Heart right ventricle (tissue), 16 donors: ENCODE results near the gene FLOT1. TPM values are rescaled to one million over a fixed set of nuclear protein-coding genes. Genes with fewer than 3 reads are reported as not detected.

ENCODE experiments used
- ATAC-seq, 8 donors: fragments of 200-7000 bp; cut with Tn5 transposase; one replicate each; pipeline ENCODE4 v1.9.1; 2020; ENCODE audit warnings: mild to moderate bottlenecking in 8 of 8, moderate library complexity in 8 of 8, moderate number of reproducible peaks in 1 of 8
- DNase-seq, 2 donors: peaks; one replicate each; pipeline ENCODE4 v3.0.0-alpha.2; 2020
- H3K27ac ChIP-seq, 10 donors: fragments of 200-600 bp; sonication (generic) in 2 of 10; one replicate each; pipeline versions ENCODE4 v1.5.0 to v1.8.0; 2020 to 2022; ENCODE audit warnings: mild to moderate bottlenecking in 3 of 10
- H3K27me3 ChIP-seq, 7 donors: fragments of 200-600 bp; one replicate each; pipeline ENCODE4 v1.8.0; 2021 to 2022; ENCODE audit warnings: mild to moderate bottlenecking in 2 of 7
- H3K36me3 ChIP-seq, 9 donors: fragments of 200-600 bp; sonication (generic) in 1 of 9; one replicate each; pipeline versions ENCODE4 v1.5.0 to v1.8.0; 2020 to 2022; ENCODE audit warnings: mild to moderate bottlenecking in 2 of 9
- H3K4me1 ChIP-seq, 9 donors: fragments of 200-600 bp; sonication (generic) in 1 of 9; one replicate each; pipeline versions ENCODE4 v1.5.0 to v1.8.0; 2020 to 2022; ENCODE audit warnings: mild to moderate bottlenecking in 4 of 9
- H3K4me3 ChIP-seq, 10 donors: fragments of 200-600 bp; sonication (generic) in 2 of 10; one replicate each; pipeline versions ENCODE4 v1.5.0 to v1.8.0; 2020 to 2022; ENCODE audit warnings: mild to moderate bottlenecking in 7 of 10, moderate library complexity in 2 of 10
- H3K9me3 ChIP-seq, 11 donors: fragments of 200-600 bp in 10 of 11; sonication (generic) in 2 of 11; one replicate each; pipeline versions ENCODE4 v1.5.0 to v1.8.0; 2013 to 2022; ENCODE audit warnings: mild to moderate bottlenecking in 2 of 11, control low read depth in 1 of 11, moderate library complexity in 1 of 11
- WGBS, 2 donors: extraction: QIAGEN DNeasy Blood & Tissue Kit; methylation state at CpG; one replicate each; pipeline ENCODE4 v1.1.7; 2013; ENCODE audit warnings: inconsistent platforms in 1 of 2; 5-methylcytosine and 5-hydroxymethylcytosine counted together
- intact Hi-C, 10 donors: fragments of 100-400 bp; cut with DNase I; formaldehyde crosslinking; loops; one replicate each; pipeline versions ENCODE4 v1.11.1 to v1.14.2; 2022
- polyA plus RNA-seq, 2 donors: library from polyadenylated mRNA; stranded (reverse); fragments of 200-250 nt; gene quantifications; one replicate each; pipeline ENCODE4 v1.2.3, GENCODE V29; 2013
- total RNA-seq, 10 donors: library from RNA; stranded (reverse); fragmentation: NEBNext Ultra II Directional in 3 of 10; extraction: Animal tissue kit (Norgen Biotek cat#: 25700) in 3 of 10; gene quantifications; one replicate each; pipeline versions ENCODE4 v1.2.1 to v1.2.4, GENCODE V29; 2021 to 2023
- TF ChIP-seq, protein P1 (sequence below), 9 donors: fragments of 200-600 bp; sonication (generic) in 2 of 9; IDR thresholded peaks; one replicate each; pipeline versions ENCODE4 v1.5.0 to v1.8.0; 2021 to 2022; ENCODE audit warnings: antibody characterized with exemption in 9 of 9, mild to moderate bottlenecking in 5 of 9, moderate library complexity in 1 of 9
- donor health status: Arrhythmogenic right ventricular cardiomyopathy.
- donor health status: ischemic (EF 13 %, LVEDD 7.1; RV severe dilation, severe dysfunction).
- donor health status: healthy with polysubstance abuse.
- donor health status: DM: no; HTN: yes; CAD: no.
- donor health status: DM: no; HTN: no; CAD: no.
- donor health status: ischemic (EF 25% LVEDD 6.9; RV normal size, moderate dysfunction).
- donor health status: ischemic (EF 25% LVEDD 5.7; RV mildly dilated, moderate dysfunction).
- donor health status: healthy.
- donor health status: DM: yes; HTN: yes; CAD: no.
- donor health status: Ischemic cardiomyopathy.
- donor health status: ischemic (EF 35%, LVEDD 5.7; RV mildly dilated, moderate dysfunction).
- donor health status: nonischemic (EF 11% LVEDD 7.7; RV severe dilation, severe dysfunction).
- donor health status: DM: yes; HTN: yes; CAD: no.
- donor health status: PGD.
- donor health status: ischemic (EF 29% LVEDD 5.4; RV normal size, mild dysfunction).
- donor health status: nonischemic (EF 23%, LVEDD 6.1; RV moderate dilation, normal function).

FLOT1 gene
- total and polyA plus RNA-seq, 12 donors: 158 to 317 (median 190) TPM

DNA sequence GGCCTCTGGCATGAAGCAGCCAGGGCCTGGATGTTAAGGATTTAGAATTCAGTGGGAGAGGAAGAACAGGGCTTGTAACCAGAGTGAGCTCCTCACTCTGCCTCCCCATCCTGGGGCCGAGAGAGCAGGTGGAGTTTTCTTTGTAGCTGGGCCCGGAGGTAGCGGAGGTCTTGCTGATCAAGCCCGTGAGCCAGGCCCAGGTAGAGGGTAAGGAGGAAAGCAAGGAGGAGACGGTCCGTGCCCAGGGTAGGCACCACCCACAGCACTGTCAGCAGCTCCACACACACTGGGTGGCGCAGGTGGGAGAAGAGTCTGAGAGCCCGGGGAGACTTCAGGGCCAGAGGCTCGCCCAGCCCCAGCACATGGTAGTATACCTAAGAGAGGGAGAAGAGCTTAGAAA is 53.9 kb downstream of the FLOT1 start:
- H3K36me3 ChIP-seq: no peaks in the 10 kb centered on the region
- peaks cover 17 to 65% (median 44%) of the 10 kb centered on the region in 9 donors for H3K4me1 ChIP-seq
- H3K27me3 ChIP-seq: no peaks in the 10 kb centered on the region
- H3K4me3 ChIP-seq: peak overlapping the region; percentile 44 to 90 (median 80)
- TF ChIP-seq, protein P1, sequence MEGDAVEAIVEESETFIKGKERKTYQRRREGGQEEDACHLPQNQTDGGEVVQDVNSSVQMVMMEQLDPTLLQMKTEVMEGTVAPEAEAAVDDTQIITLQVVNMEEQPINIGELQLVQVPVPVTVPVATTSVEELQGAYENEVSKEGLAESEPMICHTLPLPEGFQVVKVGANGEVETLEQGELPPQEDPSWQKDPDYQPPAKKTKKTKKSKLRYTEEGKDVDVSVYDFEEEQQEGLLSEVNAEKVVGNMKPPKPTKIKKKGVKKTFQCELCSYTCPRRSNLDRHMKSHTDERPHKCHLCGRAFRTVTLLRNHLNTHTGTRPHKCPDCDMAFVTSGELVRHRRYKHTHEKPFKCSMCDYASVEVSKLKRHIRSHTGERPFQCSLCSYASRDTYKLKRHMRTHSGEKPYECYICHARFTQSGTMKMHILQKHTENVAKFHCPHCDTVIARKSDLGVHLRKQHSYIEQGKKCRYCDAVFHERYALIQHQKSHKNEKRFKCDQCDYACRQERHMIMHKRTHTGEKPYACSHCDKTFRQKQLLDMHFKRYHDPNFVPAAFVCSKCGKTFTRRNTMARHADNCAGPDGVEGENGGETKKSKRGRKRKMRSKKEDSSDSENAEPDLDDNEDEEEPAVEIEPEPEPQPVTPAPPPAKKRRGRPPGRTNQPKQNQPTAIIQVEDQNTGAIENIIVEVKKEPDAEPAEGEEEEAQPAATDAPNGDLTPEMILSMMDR (IDR thresholded peaks at IDR 0.05): no peak
- no peaks in the 10 kb centered on the region for H3K9me3 ChIP-seq
- intact Hi-C loops: loop anchor here in 2 of 10 donors (5.0 to 10.0 kb wide), 2 partner anchors 71 to 196 kb away; partner anchors contain the start of genes DDR1 (in 1 of the 2), MRPS18B (in 1 of the 2) and PPP1R10 (in 1 of the 2)
- no peak for DNase-seq
- no peak for ATAC-seq
- peak overlapping the region; percentile 94 to 100 (median 98) for H3K27ac ChIP-seq
- WGBS, 2 donors: 72 to 84% methylated on average over 9 of the region's 9 CpGs

DNA sequence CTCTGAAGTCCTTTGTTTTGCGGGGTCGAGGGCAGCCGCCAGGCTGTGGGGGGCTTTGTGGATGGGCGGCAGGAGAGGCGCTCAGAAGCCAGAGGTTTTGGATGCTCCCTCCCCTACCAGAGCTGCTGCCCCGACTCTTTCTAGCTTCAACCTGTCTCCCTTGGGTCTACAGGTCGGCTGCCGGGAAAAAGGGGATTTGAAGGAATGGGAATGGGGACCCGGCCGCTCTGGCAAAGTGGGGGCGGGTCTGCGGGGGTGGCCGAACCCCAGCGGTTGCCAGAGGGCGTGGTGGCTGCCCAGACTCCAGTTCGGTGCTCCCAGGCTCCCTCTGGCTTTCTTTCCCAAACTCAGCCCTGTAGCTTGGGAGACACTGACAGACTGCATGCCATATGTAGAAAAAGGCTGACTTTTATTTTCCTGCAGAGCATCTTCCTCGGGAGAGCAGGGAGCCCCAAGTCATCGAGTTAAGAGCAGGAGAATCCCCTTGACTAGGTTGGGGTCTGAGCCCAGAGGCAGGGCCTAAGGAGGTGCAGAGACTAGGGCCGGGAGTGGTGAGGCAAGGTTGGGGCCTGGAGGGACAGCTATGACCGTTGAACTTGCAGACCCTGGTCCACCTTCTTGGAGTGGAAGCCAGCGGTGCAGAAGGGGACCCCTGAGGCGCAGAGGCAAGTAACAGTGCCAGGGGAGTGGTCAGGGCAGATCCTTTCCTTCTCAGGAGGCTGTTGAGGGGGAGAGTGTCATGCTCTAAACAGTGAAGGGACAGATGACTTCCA is 54.6 kb downstream of the FLOT1 start:
- peak overlapping the region; percentile 94 to 100 (median 98) for H3K27ac ChIP-seq
- peak overlapping the region; percentile 44 to 90 (median 80) for H3K4me3 ChIP-seq
- peaks cover 0 to 6% (median 0%) of the 10 kb centered on the region in 9 donors for H3K36me3 ChIP-seq
- WGBS, 2 donors: 11 to 12% methylated on average over 22 of the region's 22 CpGs
- H3K4me1 ChIP-seq: peaks cover 17 to 72% (median 51%) of the 10 kb centered on the region in 9 donors
- H3K9me3 ChIP-seq: no peaks in the 10 kb centered on the region
- TF ChIP-seq, protein P1 (IDR thresholded peaks at IDR 0.05): peak in 7 of 9 donors; percentile 12 to 60 (median 34)
- intact Hi-C loops: loop anchor here in 7 of 10 donors (1.0 to 10.0 kb wide), 4 partner anchors 29 to 197 kb away; partner anchors contain the start of genes TUBB (in 5 of the 7), DDR1 (in 1 of the 7), MDC1 (in 1 of the 7) and MRPS18B (in 1 of the 7)
- ATAC-seq (peak in 2 of 8 donors; percentile 9 to 16), DNase-seq (peak; percentile 42 to 63)
- H3K27me3 ChIP-seq: no peaks in the 10 kb centered on the region

DNA sequence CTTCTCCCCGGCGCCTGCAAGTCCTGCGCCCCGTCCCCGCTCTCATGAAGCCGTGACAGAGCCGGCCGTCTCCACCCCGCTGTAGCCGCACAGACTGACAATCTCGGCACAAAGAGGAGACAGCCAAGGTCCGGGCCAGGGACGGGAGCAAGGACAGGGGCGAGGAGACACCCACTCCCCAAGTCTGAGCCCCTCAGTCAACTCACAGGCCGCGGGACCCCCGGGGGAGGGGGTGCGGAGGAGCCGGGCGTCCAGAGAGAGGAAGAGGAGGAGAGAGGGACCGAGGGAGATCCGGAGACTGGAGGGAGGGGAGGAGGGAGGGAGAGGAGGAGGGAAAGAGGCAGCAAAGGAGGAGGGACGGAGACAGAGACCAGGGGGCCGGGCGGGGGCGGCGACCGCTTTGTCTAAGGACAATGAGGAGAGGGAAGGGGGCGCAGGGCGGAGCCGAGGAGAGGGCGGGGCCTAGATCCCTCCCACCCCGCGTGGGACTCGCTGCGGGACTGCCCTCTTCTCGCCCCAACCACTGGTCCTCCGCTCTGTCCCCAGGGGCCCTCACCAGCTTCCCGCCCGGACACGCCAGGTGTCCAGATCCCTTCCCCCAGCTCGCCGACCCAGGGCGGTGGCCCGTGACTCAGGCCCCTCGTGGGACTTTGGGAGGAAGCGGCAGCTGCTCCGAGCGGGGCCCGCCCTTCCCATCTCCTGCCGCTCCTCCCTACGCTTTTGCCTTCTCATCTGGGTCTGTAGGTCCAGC is 55.4 kb downstream of the FLOT1 start:
- no peaks in the 10 kb centered on the region for H3K9me3 ChIP-seq
- H3K36me3 ChIP-seq: peaks cover 0 to 6% (median 0%) of the 10 kb centered on the region in 9 donors
- H3K4me3 ChIP-seq: peak overlapping the region; percentile 44 to 90 (median 80)
- WGBS, 2 donors: 0 to 1% methylated on average over 45 to 52 of the region's 52 CpGs
- peak; percentile 96 to 98 for DNase-seq
- no peaks in the 10 kb centered on the region for H3K27me3 ChIP-seq
- peak; percentile 73 to 87 (median 80) for ATAC-seq
- TF ChIP-seq, protein P1 (IDR thresholded peaks at IDR 0.05): no peak
- intact Hi-C loops: loop anchor here in 7 of 10 donors (1.0 to 10.0 kb wide), 4 partner anchors 30 to 198 kb away; partner anchors contain the start of genes TUBB (in 5 of the 7), DDR1 (in 1 of the 7), MDC1 (in 1 of the 7) and MRPS18B (in 1 of the 7)
- peaks cover 20 to 80% (median 58%) of the 10 kb centered on the region in 9 donors for H3K4me1 ChIP-seq
- peak overlapping the region; percentile 94 to 100 (median 98) for H3K27ac ChIP-seq
